HFFc6 (cell line): ENCODE measurements around the gene IFFO2. TPM values are rescaled to one million over a fixed set of nuclear protein-coding genes. Genes with fewer than 3 reads are reported as not detected.

Experiments used
- DNase-seq: peaks from one replicate; pipeline ENCODE4 v3.0.0-alpha.2; 2018
- H3K27ac Mint-ChIP-seq: 2 replicates; pipeline ENCODE4 v1.8.0; 2020; ENCODE audit warnings: mild to moderate bottlenecking, mixed read lengths
- H3K27me3 Mint-ChIP-seq: 2 replicates; pipeline ENCODE4 v1.8.0; 2021; ENCODE audit warnings: mild to moderate bottlenecking, moderate library complexity, mixed read lengths; ENCODE audit not compliant: insufficient read depth
- H3K36me3 Mint-ChIP-seq: 2 replicates; pipeline ENCODE4 v1.8.0; 2021; ENCODE audit warnings: low read depth, mixed read lengths
- H3K4me1 Mint-ChIP-seq: 2 replicates; pipeline ENCODE4 v1.8.0; 2020; ENCODE audit warnings: low read depth, mixed read lengths
- H3K4me3 Mint-ChIP-seq: 2 replicates; pipeline ENCODE4 v1.8.0; 2020; ENCODE audit warnings: mild to moderate bottlenecking, moderate library complexity, mixed read lengths
- H3K9me3 Mint-ChIP-seq: 2 replicates; pipeline ENCODE4 v1.8.0; 2020; ENCODE audit warnings: mild to moderate bottlenecking, mixed read lengths
- CTCF ChIP-seq: fragments of 200-600 bp; sonication (generic); IDR thresholded peaks from 2 replicates; pipeline ENCODE4 v1.5.0; 2021; ENCODE audit warnings: antibody characterized with exemption, mild to moderate bottlenecking
- total RNA-seq, 6 experiments: library from RNA; stranded (reverse); fragmentation: NEBNext Ultra II Directional; extraction: Animal tissue kit (Norgen Biotek cat#: 25700); gene quantifications; 2 replicates in 1 of 6; 3 replicates in 5 of 6; pipeline ENCODE4 v1.2.3, GENCODE V29; 2021

IFFO2 gene
- total RNA-seq, 6 experiments from 2014 or later = 19.9 to 28.9 (median 21.0) TPM

DNA sequence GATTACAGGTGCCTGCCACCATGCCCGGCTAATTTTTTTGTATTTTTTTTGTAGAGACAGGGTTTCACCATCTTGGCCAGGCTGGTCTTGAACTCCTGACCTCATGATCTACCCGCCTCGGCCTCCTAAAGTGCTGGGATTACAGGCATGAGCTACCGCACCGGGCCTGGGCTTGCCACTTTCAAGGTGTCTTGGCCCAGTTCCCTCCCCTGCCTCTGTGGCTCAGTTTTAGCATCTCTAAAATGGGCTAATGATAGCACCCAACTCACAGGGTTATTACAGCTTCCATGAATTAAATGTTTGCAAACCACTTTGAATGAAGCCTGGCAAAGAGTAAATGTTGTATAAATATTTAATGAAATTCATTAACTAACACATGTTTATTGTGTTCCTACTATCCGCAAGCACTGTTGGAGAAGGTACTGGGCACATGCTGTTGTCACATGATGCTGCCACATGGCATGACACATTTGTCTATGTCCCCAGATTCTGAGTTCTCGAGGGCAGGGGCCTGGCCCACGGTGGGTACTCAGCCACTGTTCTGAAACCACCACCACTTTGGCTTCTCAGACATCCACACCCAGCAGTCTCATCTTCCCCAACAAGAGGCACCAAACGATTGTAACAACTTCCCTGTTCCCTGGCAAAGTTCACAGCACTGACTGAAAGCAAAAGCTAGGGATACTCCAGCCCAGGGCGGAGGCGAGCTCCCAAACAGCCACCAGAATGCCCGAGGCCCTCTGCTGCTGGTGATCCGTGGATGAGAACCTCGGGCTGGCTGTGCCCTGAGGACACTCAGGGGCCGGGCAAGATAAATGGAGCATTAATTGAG, 9.7 kb downstream of the IFFO2 start:
- H3K9me3 Mint-ChIP-seq = no peaks in the 10 kb centered on the region
- peaks cover 2% of the 10 kb centered on the region for H3K27me3 Mint-ChIP-seq
- peak; percentile 38 for DNase-seq
- peak overlapping the region; percentile 97 for H3K27ac Mint-ChIP-seq
- no peak for TF ChIP-seq CTCF
- H3K4me3 Mint-ChIP-seq = peak overlapping the region; percentile 40; the same call in 1 of the 2 replicates
- peaks cover 90% of the 10 kb centered on the region for H3K4me1 Mint-ChIP-seq
- no peaks in the 10 kb centered on the region for H3K36me3 Mint-ChIP-seq

DNA sequence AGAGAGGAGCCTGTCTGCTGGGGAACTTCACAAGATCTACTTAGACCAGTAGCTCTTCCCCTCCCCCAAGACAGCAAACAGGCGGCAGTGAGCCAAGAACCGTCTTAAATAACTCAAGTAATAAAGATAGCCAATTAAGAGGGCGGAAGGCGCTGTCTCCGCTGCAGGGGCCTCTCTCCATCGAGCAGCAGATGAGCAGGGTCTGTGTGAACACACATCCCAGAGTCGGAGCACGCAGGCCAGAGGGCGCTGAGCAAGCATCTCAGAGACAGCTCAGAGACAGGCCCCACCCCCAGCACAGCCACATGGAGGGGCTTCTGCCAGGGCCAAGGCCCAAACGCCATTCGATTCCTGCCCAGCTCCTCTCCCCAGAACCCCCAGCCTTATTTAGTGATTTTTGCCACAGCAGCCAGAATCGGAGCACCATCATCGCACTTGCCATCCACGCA, 11.1 kb downstream of the IFFO2 start:
- Mint-ChIP-seq H3K4me1 (peaks cover 90% of the 10 kb centered on the region), H3K27me3 (peaks cover 2% of the 10 kb centered on the region), H3K4me3 (peak overlapping the region; percentile 44)

DNA sequence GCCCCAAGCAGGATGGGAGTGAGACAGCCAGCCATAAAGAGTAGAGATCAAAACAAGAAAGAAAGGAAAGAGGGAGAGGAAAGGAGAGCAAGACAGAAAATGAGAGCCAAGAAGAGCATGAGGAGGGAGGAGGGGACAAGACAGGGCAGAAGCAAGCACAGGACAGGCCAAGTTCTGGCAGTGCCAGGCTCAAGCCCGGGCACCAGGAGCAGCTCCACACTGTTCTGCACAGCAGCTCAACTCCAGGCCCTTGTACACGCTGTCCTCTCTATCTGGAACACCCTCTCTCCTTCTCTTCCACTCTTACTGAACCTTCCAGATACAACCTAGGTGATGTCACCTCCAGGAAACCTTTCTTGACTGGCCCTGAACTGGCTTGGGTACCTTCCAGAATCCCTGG, 11.7 kb downstream of the IFFO2 start:
- no peaks in the 10 kb centered on the region for H3K36me3 Mint-ChIP-seq
- no peaks in the 10 kb centered on the region for H3K9me3 Mint-ChIP-seq
- DNase-seq = no peak
- H3K27ac Mint-ChIP-seq = peak overlapping the region; percentile 74
- no peak for TF ChIP-seq CTCF
- H3K27me3 Mint-ChIP-seq = peaks cover 4% of the 10 kb centered on the region
- H3K4me3 Mint-ChIP-seq = peak overlapping the region; percentile 44; the same call in 1 of the 2 replicates
- H3K4me1 Mint-ChIP-seq = peaks cover 90% of the 10 kb centered on the region

More for the DNA sequence above, 11.1 kb downstream of the IFFO2 start:
- Mint-ChIP-seq H3K27ac (peak overlapping the region; percentile 74), H3K36me3 (no peaks in the 10 kb centered on the region), H3K9me3 (no peaks in the 10 kb centered on the region)
- TF ChIP-seq CTCF = no peak
- DNase-seq = peak; percentile 43

GRCh38 chr1:18943914-18944572, 12.4 kb downstream of the IFFO2 start:
- no peak for TF ChIP-seq CTCF
- DNase-seq = no peak
- peaks cover 90% of the 10 kb centered on the region for H3K4me1 Mint-ChIP-seq
- H3K36me3 Mint-ChIP-seq = no peaks in the 10 kb centered on the region
- H3K27ac Mint-ChIP-seq = peak overlapping the region; percentile 72
- H3K4me3 Mint-ChIP-seq = no peak overlapping the region
- H3K27me3 Mint-ChIP-seq = peaks cover 4% of the 10 kb centered on the region
- H3K9me3 Mint-ChIP-seq = no peaks in the 10 kb centered on the region

DNA sequence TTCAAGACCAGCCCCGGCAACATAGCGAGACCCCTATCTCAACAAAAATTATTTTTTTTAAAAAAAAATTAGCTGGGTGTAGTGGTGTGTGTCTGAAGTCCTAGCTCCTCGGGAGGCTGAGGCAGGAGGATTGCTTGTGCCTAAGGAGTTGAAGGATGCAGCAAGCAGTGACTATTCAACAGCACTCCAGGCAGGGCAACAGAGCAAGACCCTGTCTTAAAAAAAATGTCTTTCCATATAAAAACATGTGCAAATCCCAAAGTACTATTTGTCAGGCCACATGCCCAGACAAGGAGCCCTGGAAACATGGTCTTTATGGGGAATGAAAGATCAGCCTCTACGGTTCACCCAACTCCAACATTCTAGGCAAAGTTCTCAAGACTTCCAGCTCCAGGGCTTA, 13.3 kb downstream of the IFFO2 start:
- peak overlapping the region; percentile 53 for H3K27ac Mint-ChIP-seq
- DNase-seq = no peak
- H3K9me3 Mint-ChIP-seq = no peaks in the 10 kb centered on the region
- no peak for TF ChIP-seq CTCF
- H3K27me3 Mint-ChIP-seq = peaks cover 4% of the 10 kb centered on the region
- H3K4me1 Mint-ChIP-seq = peaks cover 89% of the 10 kb centered on the region
- H3K36me3 Mint-ChIP-seq = no peaks in the 10 kb centered on the region
- H3K4me3 Mint-ChIP-seq = no peak overlapping the region
